H1 (cell line): ENCODE measurements around the gene ARHGAP12. TPM values are rescaled to one million over a fixed set of nuclear protein-coding genes. Genes with fewer than 3 reads are reported as not detected.

Experiments
- CTCF ChIA-PET: fragments of 300-600 bp; sonication (Branson Sonifier 250); formaldehyde crosslinking; loops from one replicate; lab custom pipeline; 2021; ENCODE audit not compliant: partially characterized antibody; lab: Charles Lee
- POLR2A ChIA-PET: fragments of 300-600 bp; sonication (Branson Sonifier 250); formaldehyde crosslinking; loops from one replicate; lab custom pipeline; 2021; ENCODE audit warnings: inconsistent platforms; ENCODE audit not compliant: partially characterized antibody; lab: Charles Lee
- DNase-seq, 2 experiments: peaks; one replicate each; pipeline versions ENCODE4 v3.0.0 to v3.0.0-alpha.2; 2010 to 2022; ENCODE audit warnings: low spot score in 2 of 2, low read depth in 1 of 2, mixed read lengths in 1 of 2
- FAIRE-seq: peaks from 2 replicates; lab custom pipeline; 2011; peaks lifted over from hg19 to GRCh38; lab: Jason Lieb, UNC
- H2AFZ ChIP-seq: 2 replicates; pipeline ENCODE4 v1.8.1; 2012; ENCODE audit warnings: low read length, inconsistent platforms
- H2AK5ac ChIP-seq: 2 replicates; pipeline ENCODE4 v1.6.1; 2013; ENCODE audit warnings: low read depth, low read length
- H2BK120ac ChIP-seq: replicated peaks from 2 replicates; pipeline ENCODE3; 2013; ENCODE audit warnings: low read depth, low read length, inconsistent platforms
- H2BK12ac ChIP-seq: 2 replicates; pipeline ENCODE4 v1.6.1; 2013; ENCODE audit warnings: low read depth, low read length
- H2BK15ac ChIP-seq: 2 replicates; pipeline ENCODE4 v1.6.1; 2013; ENCODE audit warnings: low read length
- H2BK20ac ChIP-seq: 2 replicates; pipeline ENCODE4 v1.6.1; 2013; ENCODE audit warnings: low read length
- H2BK5ac ChIP-seq: 2 replicates; pipeline ENCODE4 v1.6.1; 2013; ENCODE audit warnings: low read depth, low read length
- H3K14ac ChIP-seq: 2 replicates; pipeline ENCODE4 v1.6.1; 2013; ENCODE audit warnings: inconsistent platforms; ENCODE audit not compliant: insufficient read length
- H3K18ac ChIP-seq: 2 replicates; pipeline ENCODE4 v1.6.1; 2013; ENCODE audit warnings: low read length; ENCODE audit errors: extremely low read depth
- H3K23ac ChIP-seq: 2 replicates; pipeline ENCODE4 v1.6.1; 2013; ENCODE audit warnings: inconsistent platforms; ENCODE audit not compliant: insufficient read length
- H3K23me2 ChIP-seq: 2 replicates; pipeline ENCODE4 v1.6.1; 2013; ENCODE audit warnings: low read depth, low read length
- H3K27ac ChIP-seq: 2 replicates; pipeline ENCODE4 v1.6.1; 2011; ENCODE audit warnings: low read depth, low read length, inconsistent platforms
- H3K27me3 ChIP-seq, 4 experiments: replicated peaks in 1 of 4; 1 replicate in 1 of 4; 2 replicates in 3 of 4; pipeline versions ENCODE4 v1.6.1 to v1.8.1; 2011 to 2013; ENCODE audit warnings: low read length in 3 of 4, mild to moderate bottlenecking in 3 of 4, inconsistent platforms in 2 of 4, mixed read lengths in 2 of 4, moderate library complexity in 1 of 4; ENCODE audit not compliant: control insufficient read depth in 3 of 4, insufficient read depth in 3 of 4; ENCODE audit errors: extremely low read depth in 1 of 4
- H3K36me3 ChIP-seq, 4 experiments: 2 replicates each; pipeline versions ENCODE4 v1.6.1 to v1.8.1; 2011 to 2013; ENCODE audit warnings: mild to moderate bottlenecking in 4 of 4, low read length in 3 of 4, moderate library complexity in 2 of 4, control low read depth in 1 of 4, inconsistent platforms in 1 of 4; ENCODE audit not compliant: insufficient read depth in 4 of 4, control insufficient read depth in 2 of 4
- H3K4ac ChIP-seq: replicated peaks from 2 replicates; pipeline ENCODE3; 2013; ENCODE audit warnings: low read length, low read depth, mixed read lengths, inconsistent platforms; ENCODE audit not compliant: insufficient read length
- H3K4me1 ChIP-seq, 4 experiments: replicated peaks in 1 of 4; 1 replicate in 1 of 4; 2 replicates in 3 of 4; pipeline versions ENCODE4 v1.6.1 to v1.8.1; 2011 to 2013; ENCODE audit warnings: low read length in 3 of 4, inconsistent platforms in 2 of 4, mixed read lengths in 1 of 4; ENCODE audit not compliant: insufficient read depth in 4 of 4, control insufficient read depth in 3 of 4
- H3K4me2 ChIP-seq, 2 experiments: 2 replicates each; pipeline versions ENCODE4 v1.6.1 to v1.8.1; 2011 to 2013; ENCODE audit warnings: low read depth in 2 of 2, low read length in 2 of 2, control low read depth in 1 of 2, inconsistent platforms in 1 of 2, mild to moderate bottlenecking in 1 of 2; ENCODE audit not compliant: insufficient read depth in 1 of 2
- H3K4me3 ChIP-seq, 4 experiments: fragments of 200-600, 300-600 bp in 1 of 4; sonication (generic), shearing (Covaris generic), sonication (Bioruptor Twin) in 1 of 4; 2 replicates each; pipeline versions ENCODE4 v1.5.1 to v1.8.1; 2011 to 2016; ENCODE audit warnings: low read length in 4 of 4, low read depth in 3 of 4, control low read depth in 2 of 4, inconsistent platforms in 2 of 4, mild to moderate bottlenecking in 2 of 4, mixed read lengths in 1 of 4, moderate library complexity in 1 of 4; ENCODE audit not compliant: insufficient read depth in 2 of 4; ENCODE audit errors: extremely low read depth in 1 of 4
- H3K56ac ChIP-seq: replicated peaks from 2 replicates; pipeline ENCODE3; 2013; ENCODE audit warnings: low read depth, mild to moderate bottlenecking, mixed read lengths, low read length, inconsistent platforms; ENCODE audit not compliant: insufficient read length
- H3K79me1 ChIP-seq: 2 replicates; pipeline ENCODE4 v1.6.1; 2013; ENCODE audit warnings: low read depth, low read length, control low read depth
- H3K79me2 ChIP-seq, 2 experiments: 2 replicates each; pipeline versions ENCODE4 v1.6.1 to v1.8.1; 2012 to 2013; ENCODE audit warnings: low read length in 2 of 2, mild to moderate bottlenecking in 2 of 2, inconsistent platforms in 1 of 2; ENCODE audit not compliant: insufficient read depth in 2 of 2, control insufficient read depth in 1 of 2
- H3K9ac ChIP-seq, 4 experiments: replicated peaks in 1 of 4; 1 replicate in 1 of 4; 2 replicates in 3 of 4; pipeline versions ENCODE4 v1.6.1 to v1.8.1; 2011 to 2013; ENCODE audit warnings: low read depth in 3 of 4, low read length in 3 of 4, control low read depth in 2 of 4, mild to moderate bottlenecking in 2 of 4, moderate library complexity in 2 of 4, inconsistent platforms in 1 of 4; ENCODE audit errors: extremely low read depth in 1 of 4
- H3K9me3 ChIP-seq, 2 experiments: 2 replicates each; pipeline versions ENCODE4 v1.6.1 to v1.8.1; 2012 to 2013; ENCODE audit warnings: mild to moderate bottlenecking in 2 of 2, moderate library complexity in 2 of 2, control low read depth in 1 of 2, inconsistent platforms in 1 of 2, low read depth in 1 of 2, low read length in 1 of 2, mixed read lengths in 1 of 2; ENCODE audit not compliant: insufficient read depth in 2 of 2
- H4K20me1 ChIP-seq, 2 experiments: replicated peaks in 1 of 2; 2 replicates each; pipeline versions ENCODE3 to v1.8.1; 2011 to 2013; ENCODE audit warnings: inconsistent platforms in 2 of 2, low read length in 2 of 2, mild to moderate bottlenecking in 1 of 2; ENCODE audit not compliant: insufficient read depth in 2 of 2, control insufficient read depth in 1 of 2
- H4K5ac ChIP-seq: 2 replicates; pipeline ENCODE4 v1.6.1; 2013; ENCODE audit warnings: low read length, low read depth, mixed read lengths, inconsistent platforms; ENCODE audit not compliant: insufficient read length
- H4K8ac ChIP-seq: 2 replicates; pipeline ENCODE4 v1.8.0; 2013; ENCODE audit warnings: mild to moderate bottlenecking, moderate library complexity, low read length, inconsistent platforms; ENCODE audit not compliant: insufficient read depth; ENCODE audit errors: extremely low read depth
- H4K91ac ChIP-seq: replicated peaks from 2 replicates; pipeline ENCODE3; 2013; ENCODE audit warnings: low read length, mixed read lengths, inconsistent platforms; ENCODE audit not compliant: insufficient read length
- ATF3 ChIP-seq: IDR thresholded peaks from 2 replicates; pipeline ENCODE4 v1.6.1; 2011; ENCODE audit warnings: low read depth, mild to moderate bottlenecking, low read length; ENCODE audit not compliant: insufficient read depth
- CBX5 ChIP-seq: fragments of 300-800, 300-1000 bp; sonication (generic); IDR thresholded peaks from 2 replicates; pipeline ENCODE4 v1.7.1; 2016; ENCODE audit warnings: antibody characterized with exemption, low read length, low read depth
- CREB1 ChIP-seq: IDR thresholded peaks from 2 replicates; pipeline ENCODE4 v1.6.1; 2012; ENCODE audit warnings: inconsistent platforms
- CTBP2 ChIP-seq: IDR thresholded peaks from 2 replicates; pipeline ENCODE4 v1.7.0; 2011; ENCODE audit warnings: borderline replicate concordance, mild to moderate bottlenecking, moderate library complexity, mixed read lengths, low read length; ENCODE audit not compliant: insufficient read depth, insufficient read length
- EP300 ChIP-seq, 2 experiments: IDR thresholded peaks; 1 replicate in 1 of 2; 2 replicates in 1 of 2; pipeline ENCODE4 v1.6.1; 2011 to 2012; ENCODE audit warnings: low read depth in 2 of 2, low read length in 2 of 2, mild to moderate bottlenecking in 2 of 2, borderline replicate concordance in 1 of 2, inconsistent platforms in 1 of 2, moderate library complexity in 1 of 2
- EZH2 ChIP-seq: fragments of 200-600 bp; sonication (generic); IDR thresholded peaks from 2 replicates; pipeline ENCODE4 v1.7.1; 2012; ENCODE audit warnings: low read depth, mild to moderate bottlenecking, moderate library complexity, low read length, inconsistent platforms; ENCODE audit not compliant: severe bottlenecking
- FOSL1 ChIP-seq: IDR thresholded peaks from 2 replicates; pipeline ENCODE4 v1.6.1; 2011; ENCODE audit warnings: mild to moderate bottlenecking, low read depth, low read length, moderate library complexity; ENCODE audit not compliant: insufficient read depth
- POLR2A ChIP-seq, 2 experiments: IDR thresholded peaks; 1 replicate in 1 of 2; 2 replicates in 1 of 2; pipeline ENCODE4 v1.6.1; 2011; ENCODE audit warnings: low read depth in 2 of 2, low read length in 2 of 2, mild to moderate bottlenecking in 2 of 2; ENCODE audit errors: control extremely low read depth in 1 of 2
- SAP30 ChIP-seq: fragments of 300-600 bp; sonication (generic); IDR thresholded peaks from 2 replicates; pipeline ENCODE4 v1.7.1; 2012; ENCODE audit warnings: low read length, moderate library complexity, mild to moderate bottlenecking, inconsistent platforms; ENCODE audit not compliant: insufficient read depth, insufficient replicate concordance
- SIN3A ChIP-seq, 2 experiments: IDR thresholded peaks in 1 of 2; conservative IDR thresholded peaks in 1 of 2; 2 replicates each; pipeline ENCODE4 v1.6.1; 2011 to 2012; ENCODE audit warnings: low read length in 2 of 2, improper control_type of control experiment in 1 of 2, low read depth in 1 of 2, mild to moderate bottlenecking in 1 of 2
- SP1 ChIP-seq: IDR thresholded peaks from 2 replicates; pipeline ENCODE4 v1.6.1; 2011; ENCODE audit warnings: low read depth, low read length
- SP4 ChIP-seq: IDR thresholded peaks from 2 replicates; pipeline ENCODE4 v1.6.1; 2012; ENCODE audit warnings: low read length, inconsistent platforms
- TBP ChIP-seq: IDR thresholded peaks from 2 replicates; pipeline ENCODE4 v1.6.1; 2011; ENCODE audit warnings: low read depth, low read length, improper control_type of control experiment
- WGBS, 2 experiments: shearing (Covaris generic) in 1 of 2; methylation state at CpG; one replicate each; pipeline versions ENCODE4 v1.1.6 to v1.1.7; 2013 to 2015; ENCODE audit warnings: low lambda C conversion rate in 2 of 2, mixed read lengths in 2 of 2, inconsistent platforms in 1 of 2, low coverage in 1 of 2, missing lambda C conversion rate in 1 of 2; ENCODE audit not compliant: insufficient replicate concordance in 2 of 2, insufficient coverage in 1 of 2, insufficient read length in 1 of 2; ENCODE audit errors: extremely low coverage in 1 of 2, missing lambda C conversion rate in 1 of 2; 5-methylcytosine and 5-hydroxymethylcytosine counted together
- polyA plus RNA-seq, 7 experiments: library from polyadenylated mRNA; depleted of rRNA in 3 of 7; stranded (reverse) in 5 of 7; unstranded in 2 of 7; fragments of >200 nt in 5 of 7; fragments of 200-250 nt in 2 of 7; gene quantifications; 1 replicate in 5 of 7; 2 replicates in 1 of 7; 4 replicates in 1 of 7; pipeline versions ENCODE4 v1.2.1 to v1.2.3, GENCODE V29; 2011 to 2013; ENCODE audit warnings: missing spikeins in 2 of 7, mixed read lengths in 2 of 7
- total RNA-seq: library from RNA; stranded (reverse); fragmentation: NEBNext Ultra II Directional; extraction: Animal tissue kit (Norgen Biotek cat#: 25700); gene quantifications from 2 replicates; pipeline ENCODE4 v1.2.1, GENCODE V29; 2021

Gene ARHGAP12
- total and polyA plus RNA-seq, 2 of the 8 experiments (the other 6 are each of a cell fraction or from before 2014, with no cell fraction given), result 10.1 to 39.0 TPM

GRCh38 chr10:31949266-31949665 lies 20.6 kb upstream of the ARHGAP12 start:
- H2BK120ac ChIP-seq, result no peak overlapping the region
- no peak overlapping the region for H3K56ac ChIP-seq
- no peak overlapping the region for H2AFZ ChIP-seq
- H3K18ac ChIP-seq, result no peak overlapping the region
- no peak overlapping the region for H4K91ac ChIP-seq
- H2BK15ac ChIP-seq, result no peak overlapping the region
- TF ChIP-seq FOSL1, result no peak
- no peak for TF ChIP-seq EP300 (IDR thresholded peaks at IDR 0.05; ENCODE audit: borderline replicate concordance in 1 of 2, low read depth in 2 of 2, low read length in 2 of 2)
- no peak for TF ChIP-seq TBP
- TF ChIP-seq SAP30, result no peak
- no peak for TF ChIP-seq EZH2
- no peak for TF ChIP-seq POLR2A (IDR thresholded peaks at IDR 0.05; ENCODE audit: control extremely low read depth in 1 of 2, low read depth in 2 of 2, low read length in 2 of 2)
- no peak for TF ChIP-seq CTBP2
- no peak for TF ChIP-seq SP4
- TF ChIP-seq CREB1, result no peak
- TF ChIP-seq CBX5, result no peak
- no peak for TF ChIP-seq ATF3
- TF ChIP-seq SP1, result no peak
- TF ChIP-seq SIN3A (conservative IDR thresholded peaks at IDR 0.05 in 1 of 2, IDR thresholded peaks at IDR 0.05 in 1 of 2; ENCODE audit: low read depth in 1 of 2, low read length in 2 of 2), result no peak
- H2BK5ac ChIP-seq, result no peak overlapping the region
- H3K79me2 ChIP-seq, result no peaks in the 10 kb centered on the region
- H3K4ac ChIP-seq, result no peak overlapping the region
- no peak for DNase-seq
- H3K27me3 ChIP-seq, result no peaks in the 10 kb centered on the region
- ChIA-PET CTCF (interaction anchor here (0.8 to 1.5 kb wide), 3 partner anchors 16 to 79 kb away, joined by 3 to 8 read pairs (median 4); no protein-coding TSS in a partner anchor), POLR2A (interaction anchor here (1.1 kb wide), 1 partner anchor 34 kb away, joined by 3 read pairs; no protein-coding TSS in a partner anchor)
- H3K14ac ChIP-seq, result no peak overlapping the region
- no peaks in the 10 kb centered on the region for H3K23me2 ChIP-seq
- peaks cover 4 to 6% of the 10 kb centered on the region in 2 experiments; a peak in 2 of 4 replicates for H3K9me3 ChIP-seq
- FAIRE-seq, result no peak
- no peaks in the 10 kb centered on the region for H3K36me3 ChIP-seq
- no peak overlapping the region for H3K9ac ChIP-seq
- H3K4me1 ChIP-seq, result no peaks in the 10 kb centered on the region; a peak in 1 of 7 replicates
- no peak overlapping the region for H3K4me2 ChIP-seq
- no peak overlapping the region for H2BK20ac ChIP-seq
- no peaks in the 10 kb centered on the region for H4K20me1 ChIP-seq
- WGBS, 2 experiments, result 91% methylated on average over 3 of the region's 3 CpGs; no CpG with 5 or more reads in 1 of the 2 experiments
- H4K5ac ChIP-seq, result no peak overlapping the region
- no peak overlapping the region for H2AK5ac ChIP-seq
- H4K8ac ChIP-seq, result no peak overlapping the region
- H3K23ac ChIP-seq, result no peak overlapping the region
- no peak overlapping the region for H3K4me3 ChIP-seq
- no peak overlapping the region for H2BK12ac ChIP-seq
- no peak overlapping the region for H3K27ac ChIP-seq
- H3K79me1 ChIP-seq, result no peaks in the 10 kb centered on the region
